ENCODE data around the gene CDK5RAP2. TPM values are rescaled to one million over a fixed set of nuclear protein-coding genes. Genes with fewer than 3 reads are reported as not detected.

Gene CDK5RAP2
- total RNA-seq, 2 experiments from 2014 or later = 107 to 124 TPM

DNA sequence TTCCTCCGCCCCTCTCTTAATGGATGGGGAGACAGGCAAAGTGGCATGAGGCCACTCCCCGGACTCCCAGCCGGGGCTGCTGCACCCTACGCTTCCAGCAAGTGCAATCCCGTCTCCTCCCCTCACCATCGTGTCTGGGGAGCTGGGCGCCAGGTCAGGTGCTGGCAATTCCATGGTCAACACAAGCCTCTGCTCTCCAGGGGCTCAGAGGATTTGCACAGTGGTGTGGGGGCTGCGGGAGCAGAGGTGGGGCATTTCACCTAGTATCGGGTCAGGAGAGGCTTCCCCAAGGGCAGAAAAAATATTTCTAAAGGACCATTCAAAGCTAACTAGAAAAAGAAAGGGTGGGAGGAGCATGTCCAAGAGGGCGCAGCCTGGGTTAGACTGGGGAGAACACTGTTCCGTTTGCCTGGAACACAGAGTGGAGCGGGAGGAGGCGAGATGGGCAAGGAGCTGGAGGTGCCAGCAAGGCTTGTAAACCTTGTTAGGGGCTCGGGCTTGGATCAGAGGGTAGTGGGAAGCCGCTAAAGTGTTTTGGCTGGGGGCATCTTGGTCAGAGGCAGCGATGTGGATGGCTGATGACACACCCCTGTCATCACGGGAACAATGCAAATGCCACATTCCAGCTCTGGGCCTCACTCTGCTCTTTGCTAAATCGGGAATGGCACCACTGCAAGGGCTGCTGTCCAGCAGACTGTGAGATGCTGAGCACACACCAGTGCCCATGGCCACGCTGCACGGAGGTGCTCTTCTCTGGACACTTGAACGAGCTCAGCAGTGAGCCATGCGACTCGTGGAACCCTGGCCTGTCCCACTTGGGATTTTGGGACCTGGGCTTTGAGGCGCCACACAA, 191.7 kb downstream of the CDK5RAP2 start:
- Mint-ChIP-seq H3K9me3 (ENCODE audit: insufficient read depth) (no peaks in the 10 kb centered on the region), H3K4me3 (no peak overlapping the region), H3K27me3 (ENCODE audit: low read depth) (no peaks in the 10 kb centered on the region), H3K36me3 (ENCODE audit: low read depth) (peaks cover 47% of the 10 kb centered on the region), H3K27ac (no peak overlapping the region), H3K4me1 (ENCODE audit: low read depth) (peaks cover 9% of the 10 kb centered on the region)
- ChIA-PET CTCF (interaction anchor here (1.0 kb wide), 1 partner anchor 51 kb away, joined by 3 read pairs; no protein-coding TSS in a partner anchor), POLR2A (no interaction called here)
- DNase-seq (no peak), ATAC-seq (no peak)

DNA sequence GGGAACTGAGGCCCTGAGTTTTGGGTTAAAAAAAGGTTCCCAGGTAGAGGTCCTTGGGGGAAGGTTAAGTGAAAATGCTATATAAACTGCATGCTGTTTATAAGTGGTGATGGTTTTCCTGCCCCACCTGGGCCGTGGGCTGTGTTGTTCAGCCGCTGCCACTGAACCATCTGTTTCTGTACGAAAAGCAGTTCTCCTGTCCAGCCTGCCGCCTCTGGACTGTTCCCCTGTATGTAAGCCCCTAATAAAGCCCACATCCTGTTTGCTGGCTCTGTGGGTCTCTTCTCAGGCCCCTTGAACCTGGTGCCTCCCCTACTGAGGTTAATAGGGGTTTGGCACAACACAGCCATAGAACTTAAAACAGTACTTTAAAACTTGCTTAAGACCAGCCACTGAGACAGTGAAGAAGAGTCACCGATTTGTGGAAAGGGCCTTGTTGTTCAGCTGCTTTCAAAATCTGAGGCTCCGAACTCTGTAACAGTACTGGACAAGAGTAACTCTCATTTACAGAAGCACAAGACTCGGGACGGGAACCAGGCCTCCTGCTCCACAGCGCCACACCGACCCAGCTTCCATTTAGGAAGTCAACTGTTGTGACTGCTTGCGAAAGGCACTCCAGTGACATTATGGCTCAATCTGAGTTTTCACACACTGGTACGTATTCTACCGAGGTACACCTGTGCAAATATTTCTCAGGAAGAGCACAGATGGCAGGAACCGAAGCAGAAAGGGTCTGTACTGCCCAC, 192.5 kb downstream of the CDK5RAP2 start:
- H3K36me3 Mint-ChIP-seq (ENCODE audit: low read depth) = peaks cover 39% of the 10 kb centered on the region
- no peak overlapping the region for H3K27ac Mint-ChIP-seq
- H3K9me3 Mint-ChIP-seq (ENCODE audit: insufficient read depth) = no peaks in the 10 kb centered on the region
- no peak overlapping the region for H3K4me3 Mint-ChIP-seq
- ChIA-PET POLR2A (no interaction called here), CTCF (no interaction called here)
- H3K27me3 Mint-ChIP-seq (ENCODE audit: low read depth) = no peaks in the 10 kb centered on the region
- no peak for DNase-seq
- no peak for ATAC-seq
- H3K4me1 Mint-ChIP-seq (ENCODE audit: low read depth) = peaks cover 7% of the 10 kb centered on the region

DNA sequence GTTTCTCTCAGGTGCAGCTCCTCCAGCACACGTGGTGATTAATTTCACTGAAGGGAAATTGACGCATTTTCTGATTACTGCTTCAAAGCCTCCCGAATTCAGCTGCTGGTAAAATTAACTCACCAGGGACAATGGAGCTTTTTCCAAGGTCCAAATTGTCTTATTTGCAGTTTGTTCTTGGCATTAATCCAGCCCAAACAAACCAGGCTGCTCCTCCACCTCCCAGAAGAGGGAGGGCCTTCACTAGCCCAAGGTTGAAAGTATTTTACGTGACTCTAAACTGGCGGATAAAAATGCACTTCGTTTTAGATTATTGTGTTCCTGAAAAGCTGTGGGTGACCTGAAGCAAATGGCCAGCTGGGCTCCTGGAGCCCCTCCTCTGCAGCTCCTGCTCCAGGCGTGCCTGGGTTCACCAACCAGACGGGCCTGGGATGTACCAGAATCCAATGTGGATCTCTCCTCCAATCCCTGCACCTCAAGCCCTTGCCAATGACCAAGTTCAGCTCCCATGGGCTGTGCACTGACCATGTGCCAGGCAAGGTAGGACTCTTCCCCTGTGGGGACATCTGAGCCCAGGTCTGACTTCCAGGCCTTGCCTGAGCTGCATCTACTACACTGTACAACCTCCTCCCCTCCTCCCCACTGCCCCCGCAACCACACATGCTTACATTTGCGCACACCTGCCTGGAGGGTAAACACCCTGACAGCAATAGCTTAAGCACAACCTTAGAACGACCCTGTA, 193.4 kb downstream of the CDK5RAP2 start:
- ATAC-seq = no peak
- DNase-seq = no peak
- Mint-ChIP-seq H3K4me3 (no peak overlapping the region), H3K4me1 (ENCODE audit: low read depth) (peaks cover 7% of the 10 kb centered on the region), H3K36me3 (ENCODE audit: low read depth) (peaks cover 32% of the 10 kb centered on the region), H3K9me3 (ENCODE audit: insufficient read depth) (no peaks in the 10 kb centered on the region), H3K27me3 (ENCODE audit: low read depth) (no peaks in the 10 kb centered on the region), H3K27ac (no peak overlapping the region)
- POLR2A ChIA-PET = no interaction called here
- CTCF ChIA-PET = no interaction called here

GRCh38 chr9:120385606-120386389, 194.2 kb downstream of the CDK5RAP2 start:
- Mint-ChIP-seq H3K4me3 (no peak overlapping the region), H3K27ac (no peak overlapping the region), H3K27me3 (ENCODE audit: low read depth) (no peaks in the 10 kb centered on the region), H3K4me1 (ENCODE audit: low read depth) (peaks cover 7% of the 10 kb centered on the region), H3K9me3 (ENCODE audit: insufficient read depth) (no peaks in the 10 kb centered on the region), H3K36me3 (ENCODE audit: low read depth) (peaks cover 25% of the 10 kb centered on the region)
- no peak for DNase-seq
- ChIA-PET CTCF (no interaction called here), POLR2A (no interaction called here)
- no peak for ATAC-seq

DNA sequence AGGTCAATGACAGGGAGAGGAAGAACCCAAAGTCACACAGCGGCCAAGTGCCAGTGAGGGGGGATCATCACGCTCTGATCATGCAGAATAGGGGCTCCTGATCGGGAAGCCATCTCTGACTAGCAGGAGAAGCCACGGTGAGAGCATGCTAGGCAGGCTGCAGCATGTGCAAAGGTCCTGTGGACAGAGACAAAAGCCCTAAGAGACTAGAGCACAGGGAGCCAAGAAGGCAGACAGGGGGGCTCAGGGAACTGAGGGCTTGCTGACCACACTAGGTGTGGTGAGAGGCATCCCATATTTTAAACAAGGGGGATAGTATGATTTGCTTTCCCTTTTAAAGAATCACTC, 195.1 kb downstream of the CDK5RAP2 start:
- Mint-ChIP-seq H3K9me3 (ENCODE audit: insufficient read depth) (no peaks in the 10 kb centered on the region), H3K27ac (no peak overlapping the region), H3K4me3 (no peak overlapping the region), H3K27me3 (ENCODE audit: low read depth) (no peaks in the 10 kb centered on the region), H3K36me3 (ENCODE audit: low read depth) (peaks cover 20% of the 10 kb centered on the region), H3K4me1 (ENCODE audit: low read depth) (peaks cover 7% of the 10 kb centered on the region)
- ChIA-PET POLR2A (no interaction called here), CTCF (no interaction called here)
- DNase-seq (no peak), ATAC-seq (no peak)

- Mint-ChIP-seq H3K27ac (no peak overlapping the region), H3K4me1 (ENCODE audit: low read depth) (peaks cover 7% of the 10 kb centered on the region), H3K4me3 (no peak overlapping the region), H3K36me3 (ENCODE audit: low read depth) (peaks cover 17% of the 10 kb centered on the region), H3K9me3 (ENCODE audit: insufficient read depth) (no peaks in the 10 kb centered on the region), H3K27me3 (ENCODE audit: low read depth) (no peaks in the 10 kb centered on the region)
- ChIA-PET POLR2A (no interaction called here), CTCF (no interaction called here)
- no peak for DNase-seq
- ATAC-seq = no peak
Observed at GRCh38 chr9:120383999-120384924, 195.7 kb downstream of the CDK5RAP2 start.

DNA sequence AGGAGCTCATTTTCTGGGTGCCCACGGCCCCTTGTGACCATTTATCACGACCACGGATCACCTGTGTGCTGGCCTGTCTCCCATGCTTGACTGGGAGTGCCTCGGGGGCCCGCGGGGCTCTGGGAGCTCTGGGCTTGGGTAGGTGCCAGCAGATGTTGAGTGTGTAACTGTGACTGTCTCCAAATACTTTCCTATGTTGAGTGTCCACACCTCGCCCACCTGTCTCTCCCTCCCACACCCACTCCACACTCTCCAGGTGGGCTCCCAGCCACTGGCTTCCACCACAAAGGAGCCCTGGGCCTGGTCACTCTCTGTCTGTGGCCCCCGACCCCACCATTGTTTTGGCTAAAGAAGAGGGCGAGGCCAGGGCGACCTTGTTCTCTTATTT, 196.4 kb downstream of the CDK5RAP2 start:
- Mint-ChIP-seq H3K4me3 (no peak overlapping the region), H3K36me3 (ENCODE audit: low read depth) (peaks cover 13% of the 10 kb centered on the region), H3K4me1 (ENCODE audit: low read depth) (peaks cover 7% of the 10 kb centered on the region), H3K27ac (no peak overlapping the region), H3K9me3 (ENCODE audit: insufficient read depth) (no peaks in the 10 kb centered on the region), H3K27me3 (ENCODE audit: low read depth) (no peaks in the 10 kb centered on the region)
- POLR2A ChIA-PET = no interaction called here
- CTCF ChIA-PET = no interaction called here
- DNase-seq (no peak), ATAC-seq (no peak)

- CTCF ChIA-PET = no interaction called here
- POLR2A ChIA-PET = no interaction called here
- Mint-ChIP-seq H3K4me3 (no peak overlapping the region), H3K27ac (no peak overlapping the region), H3K9me3 (ENCODE audit: insufficient read depth) (no peaks in the 10 kb centered on the region), H3K27me3 (ENCODE audit: low read depth) (no peaks in the 10 kb centered on the region), H3K36me3 (ENCODE audit: low read depth) (peaks cover 8% of the 10 kb centered on the region), H3K4me1 (ENCODE audit: low read depth) (peaks cover 2% of the 10 kb centered on the region)
- ATAC-seq (no peak), DNase-seq (no peak)
Observed at GRCh38 chr9:120382453-120382852, 197.5 kb downstream of the CDK5RAP2 start.

GRCh38 chr9:120381839-120382238, 198.1 kb downstream of the CDK5RAP2 start:
- POLR2A ChIA-PET = no interaction called here

GRCh38 chr9:120379611-120380010, 200.4 kb downstream of the CDK5RAP2 start:
- no peak for DNase-seq
- Mint-ChIP-seq H3K4me1 (ENCODE audit: low read depth) (no peaks in the 10 kb centered on the region), H3K36me3 (ENCODE audit: low read depth) (peaks cover 6% of the 10 kb centered on the region), H3K27me3 (ENCODE audit: low read depth) (no peaks in the 10 kb centered on the region), H3K9me3 (ENCODE audit: insufficient read depth) (no peaks in the 10 kb centered on the region), H3K4me3 (no peak overlapping the region), H3K27ac (no peak overlapping the region)
- CTCF ChIA-PET = no interaction called here
- POLR2A ChIA-PET = no interaction called here
- ATAC-seq = no peak

More at GRCh38 chr9:120381839-120382238, 198.1 kb downstream of the CDK5RAP2 start:
- Mint-ChIP-seq H3K9me3 (ENCODE audit: insufficient read depth) (no peaks in the 10 kb centered on the region), H3K36me3 (ENCODE audit: low read depth) (peaks cover 8% of the 10 kb centered on the region), H3K4me3 (no peak overlapping the region), H3K4me1 (ENCODE audit: low read depth) (no peaks in the 10 kb centered on the region), H3K27me3 (ENCODE audit: low read depth) (no peaks in the 10 kb centered on the region), H3K27ac (no peak overlapping the region)
- ATAC-seq = no peak
- no peak for DNase-seq
- CTCF ChIA-PET = no interaction called here

DNA sequence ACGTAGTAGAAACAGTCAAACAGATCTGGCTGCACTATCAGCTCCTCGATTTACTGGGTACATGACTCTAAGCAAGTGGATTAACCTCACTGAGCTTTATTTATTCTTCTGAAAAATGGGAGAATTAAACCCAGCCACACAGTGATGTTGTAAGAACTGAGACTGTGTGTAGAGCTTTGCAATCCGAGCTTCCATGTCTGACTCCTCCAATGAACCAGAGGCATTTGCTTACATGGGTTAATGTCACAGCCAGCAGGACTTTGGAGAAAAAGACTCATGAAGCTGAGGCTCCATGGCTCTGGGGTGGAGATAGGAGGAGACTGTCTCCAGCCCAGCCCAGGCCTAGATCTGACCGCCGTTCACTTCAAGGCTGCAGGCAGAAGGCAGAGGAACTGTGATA, 201.3 kb downstream of the CDK5RAP2 start:
- Mint-ChIP-seq H3K27ac (no peak overlapping the region), H3K36me3 (ENCODE audit: low read depth) (peaks cover 6% of the 10 kb centered on the region), H3K4me3 (no peak overlapping the region), H3K4me1 (ENCODE audit: low read depth) (no peaks in the 10 kb centered on the region), H3K9me3 (ENCODE audit: insufficient read depth) (no peaks in the 10 kb centered on the region), H3K27me3 (ENCODE audit: low read depth) (no peaks in the 10 kb centered on the region)
- ChIA-PET CTCF (no interaction called here), POLR2A (no interaction called here)
- DNase-seq = no peak
- no peak for ATAC-seq

All from activated CD8-positive, alpha-beta T cell treated with anti-CD3 and anti-CD28 coated beads, Interleukin-2, amount 10 ng/mL, durations not matched to agents 7 days and 5 days (primary cell).